ENCODE data around the gene FKBP15.

DNA sequence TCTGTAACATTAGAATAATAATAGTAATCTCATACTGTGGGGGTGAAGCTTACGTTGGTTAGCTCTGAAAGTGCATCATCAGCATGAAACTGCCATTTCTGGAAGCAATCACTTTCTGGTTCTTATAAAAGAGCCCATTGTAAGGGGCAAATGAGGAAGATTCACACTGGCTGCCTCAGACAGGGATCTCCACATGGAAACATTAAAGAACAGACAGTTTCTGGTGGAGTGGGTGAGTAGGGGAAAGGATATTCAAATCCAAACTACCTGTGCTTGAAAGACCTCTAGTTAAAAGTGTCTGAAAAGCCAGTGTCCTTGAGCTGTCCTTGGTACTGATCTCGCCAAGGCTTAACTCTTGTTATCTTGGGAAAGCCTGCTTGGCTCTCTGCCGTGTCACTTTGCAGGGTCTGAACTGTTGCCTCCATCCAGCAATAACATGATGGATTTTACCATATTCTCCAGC, 89.4 kb downstream of the FKBP15 start:
- TF ChIP-seq, protein P1, sequence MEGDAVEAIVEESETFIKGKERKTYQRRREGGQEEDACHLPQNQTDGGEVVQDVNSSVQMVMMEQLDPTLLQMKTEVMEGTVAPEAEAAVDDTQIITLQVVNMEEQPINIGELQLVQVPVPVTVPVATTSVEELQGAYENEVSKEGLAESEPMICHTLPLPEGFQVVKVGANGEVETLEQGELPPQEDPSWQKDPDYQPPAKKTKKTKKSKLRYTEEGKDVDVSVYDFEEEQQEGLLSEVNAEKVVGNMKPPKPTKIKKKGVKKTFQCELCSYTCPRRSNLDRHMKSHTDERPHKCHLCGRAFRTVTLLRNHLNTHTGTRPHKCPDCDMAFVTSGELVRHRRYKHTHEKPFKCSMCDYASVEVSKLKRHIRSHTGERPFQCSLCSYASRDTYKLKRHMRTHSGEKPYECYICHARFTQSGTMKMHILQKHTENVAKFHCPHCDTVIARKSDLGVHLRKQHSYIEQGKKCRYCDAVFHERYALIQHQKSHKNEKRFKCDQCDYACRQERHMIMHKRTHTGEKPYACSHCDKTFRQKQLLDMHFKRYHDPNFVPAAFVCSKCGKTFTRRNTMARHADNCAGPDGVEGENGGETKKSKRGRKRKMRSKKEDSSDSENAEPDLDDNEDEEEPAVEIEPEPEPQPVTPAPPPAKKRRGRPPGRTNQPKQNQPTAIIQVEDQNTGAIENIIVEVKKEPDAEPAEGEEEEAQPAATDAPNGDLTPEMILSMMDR (IDR thresholded peaks at IDR 0.05) = no peak
- TF ChIP-seq POLR2A (IDR thresholded peaks at IDR 0.05) = no peak
